Activated CD4-positive, CD25-positive, alpha-beta regulatory T cell (primary cell): Measurements from ENCODE around the gene USP22.

Experiments used
- DNase-seq, 4 experiments: peaks; one replicate each; lab custom pipeline; 2025; lab: John Stamatoyannopoulos, UW

USP22 gene

GRCh38 chr17:21049457-21049856, 6.6 kb upstream of the USP22 start:
- no peak for DNase-seq

- no peak for DNase-seq
Observed at GRCh38 chr17:21046216-21046615, 3.4 kb upstream of the USP22 start.

- DNase-seq, result no peak
Observed at GRCh38 chr17:21044971-21045370, 2.2 kb upstream of the USP22 start.

- peak; percentile 90 to 99 (median 98) for DNase-seq
Observed at GRCh38 chr17:21043296-21044232, 753 bp upstream of the USP22 start.

GRCh38 chr17:21041741-21042457, 912 bp downstream of the USP22 start:
- peak in 3 of 4 experiments; percentile 18 to 36 (median 35) for DNase-seq

- no peak for DNase-seq
Observed at GRCh38 chr17:21039839-21040575, 2.8 kb downstream of the USP22 start.

- DNase-seq, result no peak
Observed at GRCh38 chr17:21037117-21037803, 5.6 kb downstream of the USP22 start.

- DNase-seq, result no peak
Observed at GRCh38 chr17:21036361-21036881, 6.4 kb downstream of the USP22 start.

GRCh38 chr17:21035406-21035805, 7.4 kb downstream of the USP22 start:
- no peak for DNase-seq

- no peak for DNase-seq
Observed at GRCh38 chr17:21034340-21035235, 8.2 kb downstream of the USP22 start.

GRCh38 chr17:21033350-21033749, 9.5 kb downstream of the USP22 start:
- DNase-seq, result no peak

GRCh38 chr17:21031756-21032396, 10.9 kb downstream of the USP22 start:
- no peak for DNase-seq

GRCh38 chr17:21030375-21030774, 12.4 kb downstream of the USP22 start:
- DNase-seq, result no peak

GRCh38 chr17:21029515-21029914, 13.3 kb downstream of the USP22 start:
- no peak for DNase-seq

- DNase-seq, result no peak
Observed at GRCh38 chr17:21029036-21029435, 13.8 kb downstream of the USP22 start.

GRCh38 chr17:21028192-21028591, 14.6 kb downstream of the USP22 start:
- DNase-seq, result no peak

- no peak for DNase-seq
Observed at GRCh38 chr17:21027031-21027430, 15.8 kb downstream of the USP22 start.

GRCh38 chr17:21025451-21025850, 17.4 kb downstream of the USP22 start:
- DNase-seq, result no peak

GRCh38 chr17:21024024-21024423, 18.8 kb downstream of the USP22 start:
- DNase-seq, result no peak

GRCh38 chr17:21021208-21021803, 21.5 kb downstream of the USP22 start:
- DNase-seq, result no peak
